ENCODE results near the gene PLEKHG2. TPM values are rescaled to one million over a fixed set of nuclear protein-coding genes. Genes with fewer than 3 reads are reported as not detected.
A peak's percentile ranks its signal among the peaks of the same experiment; 100 is the strongest.

Gene PLEKHG2
- total RNA-seq, 2 experiments from 2014 or later, result 30.4 to 65.9 TPM

DNA sequence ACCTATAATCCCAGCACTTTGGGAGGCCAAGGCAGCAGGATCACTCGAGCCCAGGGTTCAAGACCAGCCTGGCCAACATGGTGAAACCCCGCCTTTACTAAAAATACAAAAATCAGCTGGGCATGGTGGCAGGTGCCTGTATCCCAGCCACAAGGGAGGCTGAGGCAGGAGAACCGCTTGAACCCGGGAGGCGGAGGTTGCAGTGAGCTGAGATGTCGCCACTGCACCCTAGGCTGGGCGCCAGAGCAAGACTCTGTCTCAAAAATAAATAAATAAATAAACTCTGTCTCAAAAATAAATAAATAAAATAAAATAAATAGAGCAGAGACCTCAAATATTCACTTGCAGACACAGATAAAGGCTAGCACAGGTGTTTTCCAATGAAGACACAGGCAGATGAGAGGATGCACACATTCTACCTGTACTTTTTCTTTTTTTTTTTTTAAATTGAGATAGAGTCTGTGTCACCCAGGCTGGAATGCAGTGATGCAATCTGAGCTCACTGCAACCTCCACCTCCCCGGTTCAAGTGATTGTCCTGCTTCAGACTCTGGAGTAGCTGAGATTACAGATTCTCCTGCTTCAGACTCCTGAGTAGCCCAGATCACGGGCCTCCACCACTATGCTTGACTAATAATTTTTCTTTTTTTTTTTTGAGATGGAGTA lies 25.9 kb downstream of the PLEKHG2 start:
- intact Hi-C loops (cut with micrococcal nuclease; ENCODE audit: unreplicated experiment), result no loop called here
- POLR2A ChIA-PET, result interaction anchor here (0.7 to 1.0 kb wide), 2 partner anchors 37 to 42 kb away, joined by 4 to 5 read pairs; partner anchors contain the start of gene TIMM50

DNA sequence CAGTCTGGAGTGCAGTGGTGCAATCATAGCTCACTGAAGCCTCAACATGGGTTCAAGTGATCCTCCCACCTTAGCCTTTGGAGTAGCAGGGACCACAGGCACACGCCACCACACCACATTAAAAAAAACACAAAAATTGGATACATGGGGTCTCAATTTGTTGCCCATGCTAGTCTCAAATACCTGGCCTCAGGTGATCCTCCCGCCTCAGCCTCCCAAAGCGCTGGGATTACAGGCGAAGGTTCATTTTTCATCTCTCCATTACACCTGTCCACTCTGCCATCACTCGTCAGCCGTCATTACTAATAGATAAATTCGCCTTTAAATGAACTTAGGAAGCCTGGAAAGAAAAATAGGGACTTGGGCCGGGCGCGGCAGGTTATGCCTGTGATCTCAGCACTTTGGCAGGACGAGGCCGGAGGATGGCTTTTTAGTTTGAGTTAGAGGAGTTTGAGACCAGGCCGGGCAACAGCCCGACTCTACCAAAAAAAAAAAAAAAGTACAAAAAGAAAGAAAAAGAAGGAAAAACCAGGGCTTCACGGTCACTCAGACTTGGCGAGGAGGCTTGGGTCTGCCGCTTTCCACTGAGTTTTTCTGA lies 32.2 kb downstream of the PLEKHG2 start:
- H3K4me2 ChIP-seq (ENCODE audit: low read length), result peak overlapping the region; percentile 92
- ChIA-PET CTCF (ENCODE audit: unreplicated experiment) (no interaction called here), POLR2A (interaction anchor here (0.6 to 4.0 kb wide), 5 partner anchors 9 to 1126 kb away, joined by 3 to 15 read pairs (median 4); partner anchors contain the start of genes MED29, PAF1 and RPS16)
- peaks cover 52% of the 10 kb centered on the region for H3K79me2 ChIP-seq (ENCODE audit: insufficient read depth, low read depth, low read length)
- TF ChIP-seq EZH2phosphoT487 (IDR thresholded peaks at IDR 0.05; ENCODE audit: borderline replicate concordance, low read depth, low read length), result no peak
- TF ChIP-seq CTCF (conservative IDR thresholded peaks at IDR 0.05; ENCODE audit: low read length), result no peak
- H3K4me1 ChIP-seq (ENCODE audit: insufficient read depth, low read length, poor library complexity, severe bottlenecking), result peaks cover 56% of the 10 kb centered on the region
- intact Hi-C loops (cut with micrococcal nuclease; ENCODE audit: unreplicated experiment), result loop anchor here (1.0 kb wide), 1 partner anchor 36 kb away; the partner anchor contains the start of gene TIMM50
- H3K9me3 ChIP-seq (ENCODE audit: low read length), result no peaks in the 10 kb centered on the region
- H3K27ac ChIP-seq (ENCODE audit: low read depth, low read length, poor library complexity, severe bottlenecking), result peak overlapping the region; percentile 86
- H3K9me2 ChIP-seq (ENCODE audit: insufficient read depth, low read length), result no peaks in the 10 kb centered on the region
- H4K20me1 ChIP-seq (ENCODE audit: insufficient read depth, low read length), result 0 out of 2 replicates have a peak, but pooled peaks cover 7% of the 10 kb centered on the region
- H3K36me3 ChIP-seq (ENCODE audit: insufficient read depth, low read length), result peaks cover 26% of the 10 kb centered on the region
- H3K4me3 ChIP-seq (ENCODE audit: low read depth, low read length, poor library complexity, severe bottlenecking), result peak overlapping the region; percentile 92
- no peak for DNase-seq (ENCODE audit: low spot score)
- H2AFZ ChIP-seq (ENCODE audit: low read length), result peak overlapping the region; percentile 23; the same call in 1 of the 2 replicates
- TSS peak; percentile 100 for BruUV-seq (replicated peaks)

More for the DNA sequence above, 25.9 kb downstream of the PLEKHG2 start:
- Histone ChIP-seq H3K4me1 (ENCODE audit: insufficient read depth, low read length, poor library complexity, severe bottlenecking) (peaks cover 65% of the 10 kb centered on the region), H3K9me2 (ENCODE audit: insufficient read depth, low read length) (no peaks in the 10 kb centered on the region), H3K36me3 (ENCODE audit: insufficient read depth, low read length) (peaks cover 23% of the 10 kb centered on the region), H2AFZ (ENCODE audit: low read length) (no peak overlapping the region), H3K79me2 (ENCODE audit: insufficient read depth, low read depth, low read length) (peaks cover 30% of the 10 kb centered on the region), H3K27ac (ENCODE audit: low read depth, low read length, poor library complexity, severe bottlenecking) (no peak overlapping the region), H4K20me1 (ENCODE audit: insufficient read depth, low read length) (peaks cover 14% of the 10 kb centered on the region), H3K9me3 (ENCODE audit: low read length) (no peaks in the 10 kb centered on the region), H3K4me3 (ENCODE audit: low read depth, low read length, poor library complexity, severe bottlenecking) (no peak overlapping the region), H3K4me2 (ENCODE audit: low read length) (no peak overlapping the region)
- no peak for TF ChIP-seq CTCF (conservative IDR thresholded peaks at IDR 0.05; ENCODE audit: low read length)
- BruUV-seq (replicated peaks), result no TSS peak
- CTCF ChIA-PET (ENCODE audit: unreplicated experiment), result no interaction called here
- no peak for DNase-seq (ENCODE audit: low spot score)

Data from OCI-LY7 (cell line).